Activated CD4-positive, CD25-positive, alpha-beta regulatory T cell (primary cell): ENCODE measurements around the gene FBXO40.

Experiments used
- DNase-seq, 4 experiments: peaks; one replicate each; lab custom pipeline; 2025; lab: John Stamatoyannopoulos, UW

FBXO40 gene

DNA sequence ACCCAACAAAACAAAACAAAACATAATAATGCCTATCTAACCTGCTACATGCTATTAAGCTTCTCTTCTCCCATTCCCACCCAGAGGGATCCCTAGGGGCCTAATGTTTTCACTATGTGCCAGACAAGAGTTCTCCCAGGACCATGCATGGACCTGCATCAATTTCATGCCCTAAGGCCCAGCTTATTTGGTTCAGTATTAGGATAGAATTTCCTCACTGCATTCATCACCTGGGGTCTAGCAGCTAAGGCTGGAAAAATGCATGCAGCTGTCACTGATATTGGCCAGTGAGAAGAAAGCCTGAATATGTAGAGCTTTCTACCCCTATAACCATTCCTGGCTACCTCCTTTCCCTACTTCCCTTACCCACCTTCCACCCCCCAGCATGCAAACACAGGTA is 69.6 kb downstream of the FBXO40 start:
- DNase-seq: no peak

DNA sequence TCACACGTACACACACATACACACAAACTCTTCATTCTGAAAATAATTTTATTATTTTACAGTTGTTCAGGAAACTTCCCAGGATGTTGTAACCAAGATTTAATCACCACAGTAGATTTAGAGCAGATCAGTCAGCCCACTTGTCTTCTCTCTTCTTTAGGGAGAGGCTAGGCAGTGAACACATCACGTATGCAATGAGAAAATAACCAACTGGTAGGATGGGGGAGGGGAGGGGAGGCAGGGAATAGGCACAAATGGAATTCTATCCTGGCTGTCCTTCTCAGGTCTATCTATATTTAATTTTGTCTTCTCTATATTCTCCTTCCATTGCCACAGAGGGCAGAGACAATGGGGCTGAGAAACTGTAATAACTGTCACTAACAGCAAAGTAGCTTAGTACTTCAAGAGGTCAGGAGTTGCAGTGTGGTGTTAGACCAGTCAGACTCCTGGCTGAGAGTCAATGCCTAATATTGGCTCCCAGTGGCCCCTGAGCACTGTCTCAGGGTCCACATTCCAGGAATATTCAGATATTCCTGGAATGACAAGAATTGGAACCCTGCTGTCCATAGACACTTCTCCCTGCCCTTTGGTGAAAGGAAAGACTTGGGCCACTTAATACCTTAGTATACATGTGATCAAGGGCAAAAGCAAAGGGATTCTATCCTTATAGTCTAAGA is 70.1 kb downstream of the FBXO40 start:
- no peak for DNase-seq

DNA sequence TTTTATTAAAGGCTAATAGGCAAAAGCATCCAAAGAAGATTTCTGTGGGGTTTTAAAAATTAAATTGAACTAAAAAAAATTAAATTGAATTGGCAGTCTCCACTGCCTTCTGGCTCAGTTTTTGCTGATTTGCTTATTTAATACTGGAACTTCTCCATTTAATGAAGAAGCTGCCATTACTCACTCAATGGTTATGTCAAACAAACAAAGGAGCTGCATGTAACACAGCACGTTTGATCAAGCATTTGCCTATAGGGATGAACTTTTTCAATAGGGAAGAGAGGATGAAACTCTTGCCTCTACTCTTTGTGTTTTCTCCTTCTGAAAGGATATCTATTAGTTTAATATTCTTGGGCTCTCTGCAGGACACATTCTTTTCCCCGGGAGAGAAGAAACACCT is 72.3 kb downstream of the FBXO40 start:
- no peak for DNase-seq

DNA sequence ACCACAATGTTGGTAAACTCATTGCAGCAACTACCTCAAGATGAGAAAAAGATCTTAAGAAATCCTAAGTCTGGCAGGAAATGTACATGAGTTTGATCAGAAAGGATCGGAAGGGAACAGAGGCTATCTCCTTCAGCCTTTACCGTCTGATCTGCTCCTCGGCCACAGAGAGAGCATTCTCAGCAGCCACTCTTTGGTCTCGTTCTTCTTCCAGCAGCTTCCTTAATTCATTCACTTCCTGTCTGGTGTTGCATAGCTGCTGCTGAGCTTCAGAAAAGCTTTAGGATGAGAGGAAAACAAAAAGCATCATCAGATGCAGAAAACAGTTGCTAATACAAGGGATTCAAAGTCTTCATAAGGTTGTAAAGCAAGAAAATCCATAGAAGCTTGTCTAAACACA is 74.2 kb downstream of the FBXO40 start:
- no peak for DNase-seq

DNA sequence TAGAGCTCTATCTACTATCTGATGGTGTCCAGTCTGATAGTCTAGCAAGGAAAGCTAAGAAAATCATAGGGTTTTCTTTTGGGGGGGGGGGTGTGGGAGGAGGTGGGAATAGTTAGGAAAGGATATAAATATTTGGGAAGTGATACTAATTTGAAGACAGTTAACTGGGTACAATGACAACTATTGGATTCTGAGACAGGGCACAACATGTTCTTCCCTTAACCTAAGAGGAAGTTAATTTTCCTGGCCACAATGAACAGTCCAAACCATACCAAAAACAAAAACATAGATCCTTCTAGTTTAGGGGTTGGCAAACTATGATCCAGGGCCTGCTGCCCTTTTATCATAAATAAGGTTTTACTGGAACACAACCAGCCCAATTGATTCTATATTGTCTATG is 77.5 kb downstream of the FBXO40 start:
- no peak for DNase-seq

DNA sequence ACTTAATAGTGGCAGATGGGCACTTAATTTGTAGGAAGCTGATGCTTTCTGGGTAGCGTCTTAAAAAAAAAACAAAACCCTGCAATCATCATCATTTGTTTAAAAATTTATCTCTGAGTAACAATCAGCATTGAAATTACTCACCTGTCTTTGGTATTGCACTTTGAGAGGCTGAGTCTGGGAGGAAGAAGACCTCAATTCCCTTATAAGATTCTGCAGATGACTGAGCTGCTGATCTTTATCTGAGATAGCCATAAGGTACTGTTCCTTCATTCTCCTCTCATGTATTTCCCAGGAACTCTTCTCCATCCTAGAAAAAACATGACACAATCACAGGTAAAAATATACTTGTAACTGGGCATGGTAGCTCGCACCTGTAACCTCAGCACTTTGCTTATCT is 84.0 kb downstream of the FBXO40 start:
- no peak for DNase-seq
